Natural killer cell (primary cell): ENCODE data around the gene KPTN. TPM values are rescaled to one million over a fixed set of nuclear protein-coding genes. Genes with fewer than 3 reads are reported as not detected.

ENCODE experiments used
- ATAC-seq, 3 donors: fragments of 150-1000 bp in 2 of 3; fragments of 200-7000 bp in 1 of 3; cut with Tn5 transposase; 1 replicate in 1 of 3; 2 replicates in 2 of 3; pipeline ENCODE4 v1.10.0; 2021; ENCODE audit warnings: mild to moderate bottlenecking in 2 of 3, moderate library complexity in 2 of 3
- DNase-seq, 2 donors: peaks; one replicate each; pipeline versions ENCODE4 v3.0.0 to v3.0.0-alpha.2; 2013 to 2021; ENCODE audit warnings: mixed read lengths in 1 of 2
- H3K27ac ChIP-seq: one replicate; pipeline ENCODE4 v1.5.1; 2013; ENCODE audit warnings: mild to moderate bottlenecking, low read length
- H3K27me3 ChIP-seq: one replicate; pipeline ENCODE4 v1.6.1; 2013; ENCODE audit warnings: low read length; ENCODE audit not compliant: control insufficient read depth, insufficient read depth
- H3K36me3 ChIP-seq: one replicate; pipeline ENCODE4 v1.6.1; 2013; ENCODE audit warnings: low read length; ENCODE audit not compliant: control insufficient read depth, insufficient read depth
- H3K4me1 ChIP-seq: one replicate; pipeline ENCODE4 v1.6.1; 2013; ENCODE audit warnings: low read length; ENCODE audit not compliant: control insufficient read depth, insufficient read depth
- H3K4me3 ChIP-seq: one replicate; pipeline ENCODE4 v1.5.1; 2013; ENCODE audit warnings: low read length
- H3K9me3 ChIP-seq: one replicate; pipeline ENCODE4 v1.6.1; 2013; ENCODE audit warnings: low read length; ENCODE audit not compliant: control insufficient read depth, insufficient read depth
- H3K27ac Mint-ChIP-seq, 2 donors: one replicate each; pipeline ENCODE4 v1.8.0; 2022; ENCODE audit warnings: mild to moderate bottlenecking in 2 of 2, mixed read lengths in 2 of 2, moderate library complexity in 1 of 2
- H3K27me3 Mint-ChIP-seq, 2 donors: one replicate each; pipeline ENCODE4 v1.8.0; 2022; ENCODE audit warnings: low read depth in 2 of 2, mixed read lengths in 2 of 2
- H3K36me3 Mint-ChIP-seq: one replicate; pipeline ENCODE4 v1.8.0; 2022; ENCODE audit warnings: mixed read lengths
- H3K4me1 Mint-ChIP-seq, 2 donors: one replicate each; pipeline ENCODE4 v1.8.0; 2022; ENCODE audit warnings: mixed read lengths in 2 of 2
- H3K4me3 Mint-ChIP-seq: one replicate; pipeline ENCODE4 v1.8.0; 2022; ENCODE audit warnings: mild to moderate bottlenecking, moderate library complexity, mixed read lengths
- H3K9me3 Mint-ChIP-seq, 2 donors: one replicate each; pipeline ENCODE4 v1.8.0; 2022; ENCODE audit warnings: mixed read lengths in 2 of 2
- CTCF ChIP-seq: fragments of 200-600 bp; IDR thresholded peaks from one replicate; pipeline ENCODE4 v1.8.0; 2022; ENCODE audit warnings: antibody characterized with exemption
- WGBS: methylation state at CpG from one replicate; pipeline ENCODE4 v1.1.7; 2013; ENCODE audit warnings: missing lambda C conversion rate; ENCODE audit not compliant: insufficient coverage; 5-methylcytosine and 5-hydroxymethylcytosine counted together
- intact Hi-C: fragments of 100-400 bp; cut with micrococcal nuclease; formaldehyde crosslinking; loops from one replicate; pipeline ENCODE4 v1.14.2; 2022
- total RNA-seq, 4 donors: library from RNA; stranded (reverse); fragments of 120-200 nt in 1 of 4; gene quantifications; one replicate each; pipeline versions ENCODE4 v1.2.3 to v1.2.4, GENCODE V29; 2013 to 2022

Gene KPTN
- total RNA-seq, 3 donors from 2014 or later (not counting 1 experiment from before 2014, with no cell fraction given): 3.0 to 4.2 (median 3.6) TPM

- H3K27me3 Mint-ChIP-seq: peaks cover 39 to 45% of the 10 kb centered on the region in 2 donors
- intact Hi-C loops: no loop called here
- H3K27ac Mint-ChIP-seq: no peak overlapping the region
- no peak overlapping the region for H3K4me3 Mint-ChIP-seq
- WGBS: 88% methylated on average over 27 of the region's 27 CpGs
- no peaks in the 10 kb centered on the region for H3K9me3 ChIP-seq
- no peaks in the 10 kb centered on the region for H3K36me3 Mint-ChIP-seq
- no peak for TF ChIP-seq CTCF
- ATAC-seq (no peak), DNase-seq (no peak)
- no peaks in the 10 kb centered on the region for H3K4me1 ChIP-seq
- peaks cover 0 to 6% of the 10 kb centered on the region in 2 donors for H3K4me1 Mint-ChIP-seq
- no peak overlapping the region for H3K4me3 ChIP-seq
- H3K9me3 Mint-ChIP-seq: no peaks in the 10 kb centered on the region
- H3K27me3 ChIP-seq: peaks cover 10% of the 10 kb centered on the region
- H3K36me3 ChIP-seq: no peaks in the 10 kb centered on the region
- no peak overlapping the region for H3K27ac ChIP-seq
Measured at GRCh38 chr19:47465957-47466356, 18.1 kb downstream of the KPTN start.

- Mint-ChIP-seq H3K36me3 (no peaks in the 10 kb centered on the region), H3K4me1 (no peaks in the 10 kb centered on the region), H3K9me3 (no peaks in the 10 kb centered on the region), H3K27ac (no peak overlapping the region), H3K4me3 (no peak overlapping the region), H3K27me3 (peaks cover 28 to 34% of the 10 kb centered on the region in 2 donors)
- 81% methylated on average over 10 of the region's 10 CpGs for WGBS
- H3K9me3 ChIP-seq: no peaks in the 10 kb centered on the region
- intact Hi-C loops: no loop called here
- no peak overlapping the region for H3K4me3 ChIP-seq
- no peaks in the 10 kb centered on the region for H3K4me1 ChIP-seq
- DNase-seq: no peak
- no peak overlapping the region for H3K27ac ChIP-seq
- ATAC-seq: no peak
- no peak for TF ChIP-seq CTCF
- H3K36me3 ChIP-seq: no peaks in the 10 kb centered on the region
- H3K27me3 ChIP-seq: peaks cover 10% of the 10 kb centered on the region
Measured at GRCh38 chr19:47464675-47465419, 19.2 kb downstream of the KPTN start.

- DNase-seq (no peak), ATAC-seq (peak in 1 of 3 donors; percentile 30)
- Mint-ChIP-seq H3K4me3 (no peak overlapping the region), H3K4me1 (no peaks in the 10 kb centered on the region), H3K27ac (no peak overlapping the region), H3K9me3 (no peaks in the 10 kb centered on the region), H3K36me3 (no peaks in the 10 kb centered on the region), H3K27me3 (peaks cover 10 to 18% of the 10 kb centered on the region in 2 donors)
- intact Hi-C loops: no loop called here
- no peaks in the 10 kb centered on the region for H3K4me1 ChIP-seq
- peaks cover 6% of the 10 kb centered on the region for H3K27me3 ChIP-seq
- H3K4me3 ChIP-seq: no peak overlapping the region
- H3K27ac ChIP-seq: no peak overlapping the region
- no peak for TF ChIP-seq CTCF
- H3K9me3 ChIP-seq: no peaks in the 10 kb centered on the region
- H3K36me3 ChIP-seq: no peaks in the 10 kb centered on the region
- WGBS: 92% methylated on average over 3 of the region's 5 CpGs
Measured at GRCh38 chr19:47461876-47462275, 22.1 kb downstream of the KPTN start.

- DNase-seq (no peak), ATAC-seq (peak in 1 of 3 donors; percentile 28)
- Histone ChIP-seq H3K4me3 (no peak overlapping the region), H3K4me1 (no peaks in the 10 kb centered on the region), H3K27me3 (peaks cover 20% of the 10 kb centered on the region), H3K27ac (no peak overlapping the region), H3K36me3 (no peaks in the 10 kb centered on the region), H3K9me3 (peaks cover 6% of the 10 kb centered on the region)
- no peaks in the 10 kb centered on the region for H3K36me3 Mint-ChIP-seq
- peaks cover 21 to 25% of the 10 kb centered on the region in 2 donors for H3K27me3 Mint-ChIP-seq
- H3K9me3 Mint-ChIP-seq: peaks cover 0 to 2% of the 10 kb centered on the region in 2 donors
- no peak for TF ChIP-seq CTCF
- H3K4me1 Mint-ChIP-seq: no peaks in the 10 kb centered on the region
- intact Hi-C loops: no loop called here
- H3K27ac Mint-ChIP-seq: no peak overlapping the region
- H3K4me3 Mint-ChIP-seq: no peak overlapping the region
- WGBS: 90% methylated on average over 8 of the region's 14 CpGs
Measured at GRCh38 chr19:47459477-47459876, 24.5 kb downstream of the KPTN start.
